Measurements from ENCODE around the gene LCTL. TPM values are rescaled to one million over a fixed set of nuclear protein-coding genes. Genes with fewer than 3 reads are reported as not detected.

LCTL gene
- total and polyA plus RNA-seq, 2 donors (not counting 1 experiment from before 2014, with no cell fraction given), result 0.66 to 0.96 TPM

GRCh38 chr15:66523926-66524325 is 41.9 kb downstream of the LCTL start:
- no peaks in the 10 kb centered on the region for H3K36me3 ChIP-seq (ENCODE audit: control insufficient read depth, insufficient read depth, low read length)
- H4K20me1 ChIP-seq (ENCODE audit: control insufficient read depth, extremely low read depth, insufficient read depth, low read length), result no peaks in the 10 kb centered on the region
- no peak overlapping the region for H3K4me2 ChIP-seq (ENCODE audit: extremely low read depth, insufficient read depth, low read length)
- no peak for DNase-seq (ENCODE audit: low read depth in 2 of 2)
- H2AFZ ChIP-seq (ENCODE audit: low read length), result no peak overlapping the region
- TF ChIP-seq CTCF (conservative IDR thresholded peaks at IDR 0.05 in 1 of 2, IDR thresholded peaks at IDR 0.05 in 1 of 2; ENCODE audit: low read depth in 1 of 2, low read length in 2 of 2) (no peak), EZH2 (IDR thresholded peaks at IDR 0.05; ENCODE audit: low read length, missing control alignments) (no peak)
- H3K79me2 ChIP-seq (ENCODE audit: control insufficient read depth, insufficient read depth, low read length), result no peaks in the 10 kb centered on the region
- H3K4me3 ChIP-seq (replicated peaks in 1 of 4; ENCODE audit: control extremely low read depth in 1 of 4, insufficient read depth in 1 of 4, low read depth in 3 of 4, low read length in 4 of 4), result no peak overlapping the region
- no peaks in the 10 kb centered on the region for H3K27me3 ChIP-seq (ENCODE audit: control insufficient read depth, insufficient read depth, low read length)
- H3K4me1 ChIP-seq (ENCODE audit: control insufficient read depth, extremely low read depth, insufficient read depth, low read length), result no peaks in the 10 kb centered on the region
- H3K9me3 ChIP-seq (ENCODE audit: control insufficient read depth, insufficient read depth, low read depth, low read length), result no peaks in the 10 kb centered on the region
- H3K9ac ChIP-seq (ENCODE audit: insufficient read depth, low read length), result no peak overlapping the region
- no peak overlapping the region for H3K27ac ChIP-seq (ENCODE audit: insufficient read depth, low read length)

- Histone ChIP-seq H3K36me3 (ENCODE audit: control insufficient read depth, insufficient read depth, low read length) (no peaks in the 10 kb centered on the region), H3K79me2 (ENCODE audit: control insufficient read depth, insufficient read depth, low read length) (no peaks in the 10 kb centered on the region), H4K20me1 (ENCODE audit: control insufficient read depth, extremely low read depth, insufficient read depth, low read length) (no peaks in the 10 kb centered on the region), H3K9me3 (ENCODE audit: control insufficient read depth, insufficient read depth, low read depth, low read length) (no peaks in the 10 kb centered on the region), H3K9ac (ENCODE audit: insufficient read depth, low read length) (no peak overlapping the region), H3K4me3 (replicated peaks in 1 of 4; ENCODE audit: control extremely low read depth in 1 of 4, insufficient read depth in 1 of 4, low read depth in 3 of 4, low read length in 4 of 4) (no peak overlapping the region), H3K4me1 (ENCODE audit: control insufficient read depth, extremely low read depth, insufficient read depth, low read length) (no peaks in the 10 kb centered on the region), H3K27ac (ENCODE audit: insufficient read depth, low read length) (no peak overlapping the region), H2AFZ (ENCODE audit: low read length) (no peak overlapping the region), H3K27me3 (ENCODE audit: control insufficient read depth, insufficient read depth, low read length) (no peaks in the 10 kb centered on the region), H3K4me2 (ENCODE audit: extremely low read depth, insufficient read depth, low read length) (no peak overlapping the region)
- TF ChIP-seq CTCF (conservative IDR thresholded peaks at IDR 0.05 in 1 of 2, IDR thresholded peaks at IDR 0.05 in 1 of 2; ENCODE audit: low read depth in 1 of 2, low read length in 2 of 2) (no peak), EZH2 (IDR thresholded peaks at IDR 0.05; ENCODE audit: low read length, missing control alignments) (no peak)
- DNase-seq (ENCODE audit: low read depth in 2 of 2), result peak in 1 of 2 donors; percentile 27
Observed at GRCh38 chr15:66515901-66516322, 49.9 kb downstream of the LCTL start.

- H2AFZ ChIP-seq (ENCODE audit: low read length), result no peak overlapping the region
- no peaks in the 10 kb centered on the region for H3K9me3 ChIP-seq (ENCODE audit: control insufficient read depth, insufficient read depth, low read depth, low read length)
- DNase-seq (ENCODE audit: low read depth in 2 of 2), result no peak
- no peak overlapping the region for H3K4me3 ChIP-seq (replicated peaks in 1 of 4; ENCODE audit: control extremely low read depth in 1 of 4, insufficient read depth in 1 of 4, low read depth in 3 of 4, low read length in 4 of 4)
- H3K4me2 ChIP-seq (ENCODE audit: extremely low read depth, insufficient read depth, low read length), result no peak overlapping the region
- H3K79me2 ChIP-seq (ENCODE audit: control insufficient read depth, insufficient read depth, low read length), result no peaks in the 10 kb centered on the region
- no peaks in the 10 kb centered on the region for H3K4me1 ChIP-seq (ENCODE audit: control insufficient read depth, extremely low read depth, insufficient read depth, low read length)
- H3K27me3 ChIP-seq (ENCODE audit: control insufficient read depth, insufficient read depth, low read length), result no peaks in the 10 kb centered on the region
- no peaks in the 10 kb centered on the region for H4K20me1 ChIP-seq (ENCODE audit: control insufficient read depth, extremely low read depth, insufficient read depth, low read length)
- no peak overlapping the region for H3K27ac ChIP-seq (ENCODE audit: insufficient read depth, low read length)
- TF ChIP-seq CTCF (conservative IDR thresholded peaks at IDR 0.05 in 1 of 2, IDR thresholded peaks at IDR 0.05 in 1 of 2; ENCODE audit: low read depth in 1 of 2, low read length in 2 of 2) (no peak), EZH2 (IDR thresholded peaks at IDR 0.05; ENCODE audit: low read length, missing control alignments) (no peak)
- H3K36me3 ChIP-seq (ENCODE audit: control insufficient read depth, insufficient read depth, low read length), result no peaks in the 10 kb centered on the region
- no peak overlapping the region for H3K9ac ChIP-seq (ENCODE audit: insufficient read depth, low read length)
Observed at GRCh38 chr15:66514586-66514985, 51.2 kb downstream of the LCTL start.

Measured in fibroblast of lung (primary cell).